HL-60 (cell line): ENCODE measurements around the gene XRCC5.

Experiments
- DNase-seq, 2 experiments: peaks; one replicate each; pipeline ENCODE4 v3.0.0-alpha.2; 2010 to 2020; ENCODE audit warnings: low read depth in 1 of 2, low spot score in 1 of 2
- H3K27ac ChIP-seq: fragments of 250-450 bp; sonication (Bioruptor Pico); replicated peaks from 2 replicates; pipeline ENCODE4 v1.5.1; 2020; ENCODE audit warnings: mild to moderate bottlenecking, moderate library complexity
- H3K27me3 ChIP-seq: fragments of 250-450 bp; sonication (Bioruptor Pico); 2 replicates; pipeline ENCODE4 v1.5.1; 2021; ENCODE audit warnings: mild to moderate bottlenecking, moderate library complexity; ENCODE audit not compliant: insufficient read depth, poor library complexity, severe bottlenecking
- H3K4me3 ChIP-seq: replicated peaks from 2 replicates; pipeline ENCODE4 v1.5.1; 2011; ENCODE audit warnings: mild to moderate bottlenecking, control low read depth, low read length; ENCODE audit not compliant: insufficient read depth
- CTCF ChIP-seq: IDR thresholded peaks from one replicate; pipeline ENCODE4 v1.5.1; 2011; ENCODE audit warnings: low read length, control low read depth, inconsistent platforms; ENCODE audit not compliant: insufficient read depth
- GABPA ChIP-seq: IDR thresholded peaks from 2 replicates; pipeline ENCODE4 v1.6.1; 2012; ENCODE audit warnings: low read depth
- POLR2AphosphoS5 ChIP-seq: IDR thresholded peaks from 2 replicates; pipeline ENCODE4 v1.6.1; 2012; ENCODE audit warnings: low read depth
- REST ChIP-seq: IDR thresholded peaks from 2 replicates; pipeline ENCODE4 v1.6.1; 2012; ENCODE audit warnings: low read depth; ENCODE audit not compliant: insufficient replicate concordance
- SPI1 ChIP-seq: IDR thresholded peaks from 2 replicates; pipeline ENCODE4 v1.6.1; 2012; ENCODE audit warnings: low read depth, mild to moderate bottlenecking, borderline replicate concordance

The XRCC5 gene

GRCh38 chr2:216236486-216236885 lies 127.3 kb downstream of the XRCC5 start:
- Histone ChIP-seq H3K27me3 (no peaks in the 10 kb centered on the region), H3K4me3 (no peak overlapping the region), H3K27ac (no peak overlapping the region)
- TF ChIP-seq REST: no peak
- TF ChIP-seq POLR2AphosphoS5: no peak
- TF ChIP-seq CTCF: no peak
- TF ChIP-seq GABPA: no peak
- no peak for TF ChIP-seq SPI1
- DNase-seq: no peak

GRCh38 chr2:216242365-216242764 lies 133.2 kb downstream of the XRCC5 start:
- Histone ChIP-seq H3K27me3 (peaks cover 2% of the 10 kb centered on the region), H3K27ac (no peak overlapping the region), H3K4me3 (no peak overlapping the region)
- TF ChIP-seq GABPA: no peak
- no peak for TF ChIP-seq SPI1
- TF ChIP-seq REST: no peak
- TF ChIP-seq CTCF: no peak
- TF ChIP-seq POLR2AphosphoS5: no peak
- no peak for DNase-seq

GRCh38 chr2:216243026-216243425 lies 133.9 kb downstream of the XRCC5 start:
- TF ChIP-seq POLR2AphosphoS5: no peak
- TF ChIP-seq REST: no peak
- TF ChIP-seq SPI1: no peak
- no peak for TF ChIP-seq GABPA
- TF ChIP-seq CTCF: no peak

More at GRCh38 chr2:216243026-216243425, 133.9 kb downstream of the XRCC5 start:
- no peak for DNase-seq
- Histone ChIP-seq H3K4me3 (no peak overlapping the region), H3K27me3 (peaks cover 2% of the 10 kb centered on the region), H3K27ac (no peak overlapping the region)
